ENCODE results near the gene SCAMP4.

The SCAMP4 gene

DNA sequence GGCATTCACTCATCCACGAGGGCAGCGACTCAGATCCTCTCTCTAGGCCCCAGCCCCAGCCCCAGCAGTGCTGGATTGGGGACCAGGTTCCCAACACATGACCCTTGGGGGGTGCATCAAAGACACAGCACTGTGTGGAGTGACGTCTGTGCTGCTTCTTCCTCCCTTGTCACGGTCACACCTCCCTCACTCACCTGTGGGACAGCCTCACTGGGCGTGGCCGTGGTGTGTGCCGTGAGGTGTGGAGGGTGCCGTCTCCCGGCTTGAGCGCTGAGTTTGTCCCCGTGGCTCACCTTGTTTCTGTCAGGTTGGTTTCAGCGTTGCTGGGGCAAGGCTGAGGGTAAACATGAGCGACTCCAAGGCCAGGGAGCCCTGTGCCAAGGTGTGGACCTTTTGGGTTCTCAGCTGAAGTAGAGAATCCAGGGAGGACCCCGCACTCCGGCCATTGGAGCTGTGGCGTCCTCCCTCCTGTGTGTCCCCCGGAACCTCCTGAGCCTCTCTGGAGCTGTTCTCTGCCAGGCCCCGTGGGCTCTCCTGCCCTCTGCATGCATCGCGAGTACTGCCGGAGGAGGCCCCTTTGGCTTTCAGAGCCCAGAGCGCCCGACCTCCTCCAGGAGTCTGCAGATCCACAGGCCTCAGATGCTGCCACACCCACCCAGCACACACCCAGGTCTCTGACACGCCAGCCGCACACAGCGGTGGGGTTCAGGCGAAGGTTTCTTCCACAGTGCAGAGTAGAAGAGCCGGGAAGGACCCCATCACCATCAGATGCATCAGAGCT lies 69.4 kb downstream of the SCAMP4 start:
- H3K27me3 ChIP-seq (ENCODE audit: control insufficient read depth, insufficient read depth, low read length): no peaks in the 10 kb centered on the region
- no peak overlapping the region for H3K9ac ChIP-seq (ENCODE audit: low read depth, low read length)
- H3K4me2 ChIP-seq (ENCODE audit: low read length): no peak overlapping the region
- H3K36me3 ChIP-seq (ENCODE audit: insufficient read depth, low read length): peaks cover 37% of the 10 kb centered on the region
- no peaks in the 10 kb centered on the region for H3K9me3 ChIP-seq (replicated peaks; ENCODE audit: low read length)
- peaks cover 21% of the 10 kb centered on the region for H3K4me1 ChIP-seq (ENCODE audit: control insufficient read depth, insufficient read depth, low read length)
- H3K4me3 ChIP-seq (ENCODE audit: low read length): no peak overlapping the region

- H3K9me3 ChIP-seq (replicated peaks; ENCODE audit: low read length): no peaks in the 10 kb centered on the region
- H3K4me3 ChIP-seq (ENCODE audit: low read length): no peak overlapping the region
- peaks cover 19% of the 10 kb centered on the region for H3K4me1 ChIP-seq (ENCODE audit: control insufficient read depth, insufficient read depth, low read length)
- H3K27me3 ChIP-seq (ENCODE audit: control insufficient read depth, insufficient read depth, low read length): no peaks in the 10 kb centered on the region
- peaks cover 34% of the 10 kb centered on the region for H3K36me3 ChIP-seq (ENCODE audit: insufficient read depth, low read length)
- no peak overlapping the region for H3K4me2 ChIP-seq (ENCODE audit: low read length)
- no peak overlapping the region for H3K9ac ChIP-seq (ENCODE audit: low read depth, low read length)
Measured at GRCh38 chr19:1975162-1975480, 69.9 kb downstream of the SCAMP4 start.
